H9 (cell line): Measurements from ENCODE around the gene NEDD4L. TPM values are rescaled to one million over a fixed set of nuclear protein-coding genes. Genes with fewer than 3 reads are reported as not detected.

Experiments
- DNase-seq: peaks from one replicate; pipeline ENCODE4 v3.0.0-alpha.2; 2017
- H2AFZ ChIP-seq: one replicate; pipeline ENCODE4 v1.6.1; 2013; ENCODE audit warnings: mild to moderate bottlenecking, low read length, control low read depth, moderate library complexity
- H2AK5ac ChIP-seq: 2 replicates; pipeline ENCODE4 v1.6.1; 2013; ENCODE audit warnings: low read length, control low read depth, mixed read lengths; ENCODE audit not compliant: insufficient read length
- H2BK120ac ChIP-seq: one replicate; pipeline ENCODE4 v1.6.1; 2013; ENCODE audit warnings: low read depth, mild to moderate bottlenecking, low read length, control low read depth, inconsistent platforms; ENCODE audit not compliant: poor library complexity, severe bottlenecking
- H2BK12ac ChIP-seq: 2 replicates; pipeline ENCODE4 v1.6.1; 2013; ENCODE audit warnings: low read length, control low read depth, mixed read lengths, low read depth; ENCODE audit not compliant: insufficient read length
- H2BK15ac ChIP-seq: 2 replicates; pipeline ENCODE4 v1.6.1; 2013; ENCODE audit warnings: low read depth, low read length, control low read depth
- H2BK20ac ChIP-seq: one replicate; pipeline ENCODE4 v1.6.1; 2013; ENCODE audit warnings: low read depth, mild to moderate bottlenecking, low read length, control low read depth, inconsistent platforms; ENCODE audit not compliant: poor library complexity, severe bottlenecking
- H2BK5ac ChIP-seq: 2 replicates; pipeline ENCODE4 v1.6.1; 2013; ENCODE audit warnings: low read length, control low read depth, mixed read lengths; ENCODE audit not compliant: insufficient read length
- H3K14ac ChIP-seq: 2 replicates; pipeline ENCODE4 v1.6.1; 2013; ENCODE audit warnings: low read length, control low read depth; ENCODE audit not compliant: insufficient read depth
- H3K18ac ChIP-seq: 2 replicates; pipeline ENCODE4 v1.6.1; 2013; ENCODE audit warnings: low read depth, mild to moderate bottlenecking, mixed read lengths, low read length, control low read depth; ENCODE audit not compliant: insufficient read length
- H3K23ac ChIP-seq: 2 replicates; pipeline ENCODE4 v1.6.1; 2013; ENCODE audit warnings: low read length, control low read depth, mixed read lengths, low read depth; ENCODE audit not compliant: insufficient read length
- H3K23me2 ChIP-seq: 2 replicates; pipeline ENCODE4 v1.6.1; 2013; ENCODE audit warnings: low read depth, mild to moderate bottlenecking, mixed read lengths, low read length, control low read depth; ENCODE audit not compliant: insufficient read length, poor library complexity, severe bottlenecking
- H3K27ac ChIP-seq: 2 replicates; pipeline ENCODE4 v1.5.1; 2013; ENCODE audit warnings: low read length, control low read depth, mixed read lengths, low read depth; ENCODE audit not compliant: insufficient read length
- H3K27me3 ChIP-seq: 2 replicates; pipeline ENCODE4 v1.6.1; 2013; ENCODE audit warnings: low read length, control low read depth, inconsistent platforms; ENCODE audit not compliant: insufficient read depth
- H3K4ac ChIP-seq: 2 replicates; pipeline ENCODE4 v1.6.1; 2013; ENCODE audit warnings: low read depth, mild to moderate bottlenecking, control low read depth, inconsistent platforms, low read length, moderate library complexity
- H3K4me1 ChIP-seq: 2 replicates; pipeline ENCODE4 v1.6.1; 2013; ENCODE audit warnings: low read length, control low read depth, inconsistent platforms; ENCODE audit not compliant: insufficient read depth
- H3K4me2 ChIP-seq: 2 replicates; pipeline ENCODE4 v1.6.1; 2013; ENCODE audit warnings: low read length, control low read depth, mixed read lengths; ENCODE audit not compliant: insufficient read length, insufficient read depth
- H3K56ac ChIP-seq: 2 replicates; pipeline ENCODE4 v1.6.1; 2013; ENCODE audit warnings: low read depth, mild to moderate bottlenecking, mixed read lengths, low read length, control low read depth; ENCODE audit not compliant: insufficient read length
- H3K79me1 ChIP-seq: 2 replicates; pipeline ENCODE4 v1.6.1; 2013; ENCODE audit warnings: low read depth, mild to moderate bottlenecking, moderate library complexity, low read length, control low read depth, inconsistent platforms; ENCODE audit not compliant: insufficient read depth, poor library complexity, severe bottlenecking
- H3K79me2 ChIP-seq: 2 replicates; pipeline ENCODE4 v1.6.1; 2013; ENCODE audit warnings: low read length, control low read depth, inconsistent platforms; ENCODE audit not compliant: insufficient read depth
- H3K9ac ChIP-seq: 2 replicates; pipeline ENCODE4 v1.6.1; 2013; ENCODE audit warnings: low read length, control low read depth, mixed read lengths; ENCODE audit not compliant: insufficient read length; ENCODE audit errors: extremely low read depth
- H3K9me3 ChIP-seq: one replicate; pipeline ENCODE4 v1.6.1; 2013; ENCODE audit warnings: low read depth, low read length, inconsistent platforms; ENCODE audit not compliant: control insufficient read depth
- H3T11ph ChIP-seq: one replicate; pipeline ENCODE4 v1.6.1; 2013; ENCODE audit warnings: mild to moderate bottlenecking, low read length, control low read depth, inconsistent platforms
- H4K20me1 ChIP-seq: one replicate; pipeline ENCODE4 v1.6.1; 2013; ENCODE audit not compliant: control insufficient read depth, insufficient read length, insufficient read depth
- H4K5ac ChIP-seq: 2 replicates; pipeline ENCODE4 v1.6.1; 2013; ENCODE audit warnings: low read depth, mild to moderate bottlenecking, mixed read lengths, low read length, control low read depth; ENCODE audit not compliant: insufficient read length
- H4K8ac ChIP-seq: replicated peaks from 2 replicates; pipeline ENCODE4 v1.6.1; 2013; ENCODE audit warnings: low read length, control low read depth, mixed read lengths, low read depth; ENCODE audit not compliant: insufficient read length
- H4K91ac ChIP-seq: 2 replicates; pipeline ENCODE4 v1.6.1; 2013; ENCODE audit warnings: low read depth, mild to moderate bottlenecking, moderate library complexity, mixed read lengths, low read length, control low read depth; ENCODE audit not compliant: insufficient read length
- H3K27ac Mint-ChIP-seq, 3 experiments: 2 replicates in 2 of 3; 3 replicates in 1 of 3; pipeline ENCODE4 v1.8.0; 2020 to 2021; ENCODE audit warnings: mixed read lengths in 3 of 3, mild to moderate bottlenecking in 1 of 3, moderate library complexity in 1 of 3
- H3K27me3 Mint-ChIP-seq: 2 replicates; pipeline ENCODE4 v1.8.0; 2021; ENCODE audit warnings: low read depth, mild to moderate bottlenecking, moderate library complexity, mixed read lengths
- H3K36me3 Mint-ChIP-seq, 3 experiments: 2 replicates in 2 of 3; 3 replicates in 1 of 3; pipeline ENCODE4 v1.8.0; 2020 to 2021; ENCODE audit warnings: low read depth in 3 of 3, mixed read lengths in 3 of 3; ENCODE audit not compliant: insufficient read depth in 1 of 3
- H3K4me1 Mint-ChIP-seq, 2 experiments: 2 replicates each; pipeline ENCODE4 v1.8.0; 2020; ENCODE audit warnings: mixed read lengths in 2 of 2
- H3K4me3 Mint-ChIP-seq, 2 experiments: 2 replicates in 1 of 2; 3 replicates in 1 of 2; pipeline ENCODE4 v1.8.0; 2020 to 2021; ENCODE audit warnings: mild to moderate bottlenecking in 2 of 2, mixed read lengths in 2 of 2, moderate library complexity in 1 of 2
- H3K9me3 Mint-ChIP-seq, 2 experiments: 2 replicates in 1 of 2; 3 replicates in 1 of 2; pipeline ENCODE4 v1.8.0; 2020; ENCODE audit warnings: mild to moderate bottlenecking in 2 of 2, mixed read lengths in 2 of 2, moderate library complexity in 1 of 2
- WGBS: extraction: QIAGEN DNeasy Blood & Tissue Kit; methylation state at CpG from one replicate; pipeline ENCODE4 v1.1.7; 2013; ENCODE audit warnings: missing lambda C conversion rate, low lambda C conversion rate, mixed read lengths; ENCODE audit not compliant: insufficient read length; ENCODE audit errors: extremely low coverage; 5-methylcytosine and 5-hydroxymethylcytosine counted together
- total RNA-seq: library from RNA; stranded (reverse); gene quantifications from 2 replicates; pipeline ENCODE4 v1.2.1, GENCODE V29; 2021
- TF ChIP-seq, protein P1 (sequence below): fragments of 200-600 bp; sonication (generic); conservative IDR thresholded peaks from 3 replicates; pipeline ENCODE4 v1.8.0; 2021; ENCODE audit warnings: antibody characterized with exemption, mild to moderate bottlenecking

NEDD4L gene
- total RNA-seq, 1 experiment from 2014 or later = 76.3 TPM

DNA sequence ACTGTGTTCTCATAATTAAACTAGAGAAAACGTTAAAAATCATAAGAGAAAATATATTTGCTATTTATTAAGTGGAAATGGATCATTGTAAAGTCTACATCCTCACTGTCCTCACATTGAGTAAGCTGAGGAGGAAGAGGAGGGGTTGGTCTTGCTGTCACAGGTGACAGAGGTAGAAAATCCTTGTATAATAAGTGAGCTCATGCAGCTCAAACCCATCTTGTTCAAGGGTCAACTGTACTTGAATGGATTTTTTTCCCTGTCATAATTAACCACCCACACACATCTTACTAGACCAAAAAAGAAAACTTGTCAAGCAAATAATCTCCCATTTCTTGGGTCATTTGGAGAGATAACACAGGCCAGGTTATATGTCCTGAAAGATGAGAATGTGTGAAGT is 231.2 kb downstream of the NEDD4L start:
- Histone ChIP-seq H3K4me2 (no peak overlapping the region), H3K18ac (no peak overlapping the region), H3K4me1 (peaks cover 6% of the 10 kb centered on the region), H2AFZ (no peak overlapping the region), H3K23me2 (no peaks in the 10 kb centered on the region), H3K79me2 (no peaks in the 10 kb centered on the region; the same call in 1 of the 2 replicates), H2BK20ac (no peak overlapping the region), H4K20me1 (no peaks in the 10 kb centered on the region), H4K8ac (no peak overlapping the region), H2AK5ac (no peak overlapping the region), H2BK12ac (no peak overlapping the region), H4K5ac (no peak overlapping the region), H3K9me3 (no peaks in the 10 kb centered on the region), H3K79me1 (peaks cover 7% of the 10 kb centered on the region), H2BK120ac (no peak overlapping the region), H3K56ac (no peak overlapping the region), H4K91ac (no peak overlapping the region), H3K14ac (no peak overlapping the region), H3K27ac (no peak overlapping the region), H3T11ph (no peak overlapping the region), H3K27me3 (no peaks in the 10 kb centered on the region), H3K4ac (no peak overlapping the region), H2BK15ac (no peak overlapping the region), H3K23ac (no peak overlapping the region), H3K9ac (no peak overlapping the region), H2BK5ac (no peak overlapping the region)
- Mint-ChIP-seq H3K4me1 (peaks cover 18 to 22% of the 10 kb centered on the region in 2 experiments), H3K4me3 (no peak overlapping the region), H3K27me3 (no peaks in the 10 kb centered on the region), H3K36me3 (0 out of 7 replicates have a peak, but pooled peaks cover 0 to 2% (median 0%) of the 10 kb centered on the region in 3 experiments), H3K9me3 (no peaks in the 10 kb centered on the region), H3K27ac (no peak overlapping the region)
- WGBS = no CpG with 5 or more reads among the region's 1 CpG
- TF ChIP-seq, protein P1, sequence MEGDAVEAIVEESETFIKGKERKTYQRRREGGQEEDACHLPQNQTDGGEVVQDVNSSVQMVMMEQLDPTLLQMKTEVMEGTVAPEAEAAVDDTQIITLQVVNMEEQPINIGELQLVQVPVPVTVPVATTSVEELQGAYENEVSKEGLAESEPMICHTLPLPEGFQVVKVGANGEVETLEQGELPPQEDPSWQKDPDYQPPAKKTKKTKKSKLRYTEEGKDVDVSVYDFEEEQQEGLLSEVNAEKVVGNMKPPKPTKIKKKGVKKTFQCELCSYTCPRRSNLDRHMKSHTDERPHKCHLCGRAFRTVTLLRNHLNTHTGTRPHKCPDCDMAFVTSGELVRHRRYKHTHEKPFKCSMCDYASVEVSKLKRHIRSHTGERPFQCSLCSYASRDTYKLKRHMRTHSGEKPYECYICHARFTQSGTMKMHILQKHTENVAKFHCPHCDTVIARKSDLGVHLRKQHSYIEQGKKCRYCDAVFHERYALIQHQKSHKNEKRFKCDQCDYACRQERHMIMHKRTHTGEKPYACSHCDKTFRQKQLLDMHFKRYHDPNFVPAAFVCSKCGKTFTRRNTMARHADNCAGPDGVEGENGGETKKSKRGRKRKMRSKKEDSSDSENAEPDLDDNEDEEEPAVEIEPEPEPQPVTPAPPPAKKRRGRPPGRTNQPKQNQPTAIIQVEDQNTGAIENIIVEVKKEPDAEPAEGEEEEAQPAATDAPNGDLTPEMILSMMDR = no peak
- no peak for DNase-seq
